NCI-H748 treated with DMSO at 0.1 percent for 48 hours (cell line): ENCODE measurements around the gene PAK5.
A peak's percentile ranks its signal among the peaks of the same experiment; 100 is the strongest.

Experiments
- DNase-seq: peaks from one replicate; lab custom pipeline; 2025; lab: John Stamatoyannopoulos, UW

PAK5 gene

DNA sequence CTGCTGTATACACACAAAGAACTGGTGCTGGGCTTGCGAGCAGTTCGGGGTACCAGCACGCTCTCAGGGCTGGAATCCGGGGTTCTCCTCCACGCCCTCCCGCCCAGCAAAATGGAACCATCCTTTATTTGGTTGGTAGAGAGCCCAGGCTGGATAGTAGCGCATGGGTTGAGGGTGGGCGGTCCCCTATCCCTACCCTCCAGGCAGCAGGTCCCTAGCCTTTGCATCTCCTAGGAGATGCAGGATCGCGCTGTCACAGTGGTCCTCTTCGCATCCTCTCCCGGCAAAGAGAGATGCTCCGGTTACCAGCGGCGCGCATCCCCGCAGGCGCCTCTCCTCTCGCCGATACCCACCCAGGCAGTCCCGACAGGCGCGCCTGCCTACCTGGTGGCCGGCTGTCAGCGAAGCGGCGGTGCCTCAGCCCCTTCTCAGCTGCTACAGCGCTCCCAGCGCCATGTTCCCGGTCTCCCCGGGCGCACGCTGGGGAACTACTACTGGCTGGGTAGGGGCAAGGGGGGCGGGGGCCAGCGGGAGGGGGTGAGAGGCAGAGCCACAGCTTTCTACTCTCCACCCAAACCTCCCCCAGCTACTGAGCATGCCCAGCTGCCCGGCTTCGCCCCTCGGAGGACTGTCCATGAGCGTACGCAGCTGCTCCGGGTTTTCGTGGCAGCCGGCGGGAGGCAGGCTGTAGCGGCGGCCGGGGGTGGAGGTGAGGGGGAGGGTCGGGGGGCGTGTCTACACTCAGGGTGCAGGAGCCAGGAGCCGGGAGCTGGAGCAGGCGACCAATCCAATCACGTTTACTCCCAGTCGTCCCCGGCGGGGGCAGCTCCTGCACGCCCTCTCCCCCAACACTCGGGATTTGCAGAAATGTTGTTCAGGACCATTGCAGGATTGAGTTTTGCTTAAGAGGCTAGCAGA is at the start of gene PAK5:
TSS of gene PAK5 (minus strand) at position 699 of the 918 bp plus-strand sequence. CDS start 194,748 bp downstream, outside the sequence.
- DNase-seq = peak; percentile 96

DNA sequence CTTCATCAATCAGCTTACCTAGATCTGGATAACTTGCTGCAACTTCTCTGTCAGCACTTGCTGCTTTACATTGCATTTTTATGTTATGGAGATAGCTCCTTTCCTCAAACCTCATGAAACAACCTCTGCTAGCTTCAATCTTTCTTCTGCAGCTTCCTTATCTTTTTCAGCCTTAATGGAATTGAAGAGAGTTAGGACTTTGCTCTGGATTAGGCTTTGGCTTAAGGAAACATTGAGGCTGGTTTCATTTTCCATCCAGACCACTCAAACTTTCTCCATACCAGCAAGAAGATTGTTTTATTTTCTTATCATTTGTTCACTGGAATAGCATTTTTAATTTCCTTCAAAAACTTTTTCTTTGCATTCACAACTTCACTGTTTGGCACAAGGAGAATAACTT is 48.8 kb upstream of the PAK5 start:
- DNase-seq = no peak

DNA sequence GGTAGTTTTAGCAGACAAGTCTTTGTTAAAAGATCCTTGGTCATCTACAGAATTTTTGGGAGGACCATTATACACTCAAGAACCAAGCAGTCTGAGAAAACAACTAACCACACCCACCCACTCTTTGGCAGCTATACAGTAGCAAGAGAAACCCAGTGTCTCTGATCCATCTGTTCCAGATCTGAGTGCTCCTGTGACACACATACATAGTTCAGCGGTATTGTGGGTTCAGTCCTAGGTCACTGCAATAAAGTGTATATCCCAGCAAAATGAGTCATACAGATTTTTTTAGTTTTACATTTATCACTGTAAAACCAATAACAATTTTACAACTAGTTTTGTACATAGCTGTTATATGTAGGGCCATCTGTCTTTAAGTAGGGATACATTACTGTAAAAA is 47.4 kb upstream of the PAK5 start:
- DNase-seq = no peak

DNA sequence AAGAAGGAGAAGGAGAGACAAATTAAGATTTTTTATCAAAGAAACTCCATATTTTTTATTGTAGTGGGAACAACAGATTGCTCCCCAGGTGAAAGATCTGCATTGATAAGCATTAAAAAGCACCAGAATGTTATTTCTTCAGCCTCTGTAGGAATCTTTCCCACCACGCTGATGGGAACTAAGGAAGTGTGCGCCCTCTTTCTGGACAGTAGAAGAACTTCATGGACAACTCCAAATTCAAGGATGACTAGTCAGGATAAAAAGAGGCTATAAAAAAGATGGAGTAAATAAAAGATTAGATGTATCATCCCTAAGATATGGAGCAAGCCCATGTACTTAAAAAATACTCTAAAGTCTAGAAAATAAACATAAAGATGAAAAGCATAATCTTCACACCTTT is 45.8 kb upstream of the PAK5 start:
- peak; percentile 33 for DNase-seq

DNA sequence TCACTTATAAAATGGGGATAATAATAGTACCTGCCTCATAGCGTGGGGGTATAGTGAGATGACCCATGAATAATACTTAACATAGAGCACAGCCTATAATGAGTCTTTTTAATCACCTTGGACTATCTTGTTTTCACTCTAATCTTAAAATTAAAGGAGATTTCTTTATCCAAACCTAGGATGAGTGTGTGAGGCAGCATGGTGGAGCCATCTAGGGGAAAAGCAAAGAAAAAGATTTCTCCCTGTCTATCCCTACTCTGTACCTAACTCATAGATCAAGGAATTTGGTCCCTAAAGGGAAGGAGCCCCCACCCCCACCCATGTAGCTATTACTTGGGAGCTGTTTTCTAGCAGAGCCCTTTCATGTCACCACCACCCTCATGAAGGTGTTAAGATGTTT is 45.2 kb upstream of the PAK5 start:
- peak; percentile 59 for DNase-seq

DNA sequence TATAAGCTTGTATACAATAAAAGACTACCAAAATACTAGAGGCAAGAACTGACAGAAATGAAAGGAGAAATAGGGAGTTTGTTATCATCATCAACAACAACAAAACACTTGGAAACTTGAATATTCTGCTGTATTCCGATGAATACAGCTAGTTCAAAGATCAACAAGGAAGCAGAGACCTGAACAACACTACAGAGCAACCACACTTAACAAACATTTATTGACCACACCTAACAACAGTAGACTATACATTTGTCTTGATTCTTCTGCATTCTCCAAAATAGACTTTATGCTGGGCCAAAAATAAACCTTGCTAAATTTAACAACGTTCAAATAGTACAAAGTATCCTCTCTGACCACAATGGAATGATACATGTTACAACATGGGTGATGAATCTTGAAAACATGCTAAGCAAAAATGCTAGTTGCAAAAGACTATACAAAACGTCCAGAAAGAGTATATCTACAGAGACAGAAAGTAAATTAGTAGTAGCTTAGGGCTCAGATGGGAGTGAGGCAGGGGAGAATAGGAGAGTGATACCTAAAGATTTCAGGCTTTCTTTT is 39.1 kb upstream of the PAK5 start:
- DNase-seq = no peak

DNA sequence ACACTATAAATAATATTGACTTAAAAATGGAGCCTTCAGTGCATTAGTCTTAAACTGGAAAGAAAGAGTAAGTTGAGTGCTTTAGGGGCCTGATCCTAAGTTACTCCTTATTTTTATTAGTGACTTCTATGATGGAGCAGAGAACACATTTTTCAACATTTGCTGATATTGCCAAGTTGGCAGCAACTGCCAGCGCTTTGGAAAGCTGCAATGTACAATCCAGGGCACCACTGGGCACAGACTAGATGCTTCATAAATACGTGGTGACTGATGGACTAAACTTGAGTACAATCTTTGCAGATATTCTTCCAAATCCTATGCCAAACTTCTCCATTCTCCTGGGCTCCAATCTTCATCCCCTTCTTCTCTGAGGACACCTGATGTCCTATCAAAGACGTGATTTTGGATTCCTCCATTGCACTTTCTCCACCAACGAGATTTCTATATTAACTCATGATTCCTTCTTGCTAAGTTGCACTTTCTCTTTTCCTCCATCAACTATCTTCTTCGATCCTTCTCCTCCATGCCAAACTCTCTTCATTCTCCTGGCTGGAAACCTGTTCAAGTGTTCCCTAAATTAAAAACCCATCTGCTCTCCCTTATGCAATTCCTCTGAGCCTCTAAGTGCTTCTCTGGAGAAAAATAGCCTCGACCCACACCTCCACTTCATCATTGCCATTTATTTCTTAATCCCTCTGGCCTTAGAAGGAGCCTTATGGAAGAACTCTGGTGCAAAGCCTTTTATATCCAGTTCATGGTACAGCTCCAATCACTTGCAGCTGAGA is 28.5 kb upstream of the PAK5 start:
- no peak for DNase-seq

DNA sequence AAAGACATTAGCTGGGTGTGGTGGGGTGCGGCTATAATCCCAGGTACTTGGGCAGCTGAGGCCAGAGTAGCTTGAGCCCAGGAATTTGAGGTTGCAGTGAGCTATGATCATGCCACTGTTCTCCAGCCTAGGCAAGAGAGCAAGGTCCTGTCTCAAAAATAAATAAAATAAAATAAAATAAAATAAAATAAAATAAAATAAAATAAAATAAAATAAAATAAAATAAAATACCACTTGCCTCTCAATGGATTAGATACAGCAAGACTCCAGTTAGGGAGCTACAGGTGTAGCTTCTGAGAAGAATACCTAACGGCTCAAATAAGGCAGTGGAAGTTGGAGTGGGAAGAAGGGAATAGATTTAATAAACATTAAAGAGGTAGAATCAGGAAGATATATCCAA is 13.7 kb upstream of the PAK5 start:
- no peak for DNase-seq

DNA sequence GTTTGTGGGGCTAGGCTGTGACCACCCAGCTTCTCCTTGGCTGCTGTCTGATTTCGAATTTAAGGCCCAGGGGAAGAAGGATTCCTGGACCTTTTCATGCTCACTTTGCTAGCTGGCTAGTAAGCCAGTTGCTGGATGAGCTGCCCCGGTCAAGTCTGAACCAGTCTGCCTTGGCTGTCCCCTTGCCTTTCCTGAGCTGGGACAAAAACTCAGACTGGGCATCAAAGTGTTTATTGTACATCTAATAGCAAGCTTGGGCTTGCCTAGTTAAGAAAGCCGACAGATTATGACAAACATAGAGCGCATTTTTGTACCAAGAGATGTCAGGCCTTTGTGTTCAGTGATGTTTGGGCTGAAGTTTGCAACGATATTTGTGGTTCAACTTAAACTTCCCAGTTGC is 750 bp upstream of the PAK5 start:
- no peak for DNase-seq

DNA sequence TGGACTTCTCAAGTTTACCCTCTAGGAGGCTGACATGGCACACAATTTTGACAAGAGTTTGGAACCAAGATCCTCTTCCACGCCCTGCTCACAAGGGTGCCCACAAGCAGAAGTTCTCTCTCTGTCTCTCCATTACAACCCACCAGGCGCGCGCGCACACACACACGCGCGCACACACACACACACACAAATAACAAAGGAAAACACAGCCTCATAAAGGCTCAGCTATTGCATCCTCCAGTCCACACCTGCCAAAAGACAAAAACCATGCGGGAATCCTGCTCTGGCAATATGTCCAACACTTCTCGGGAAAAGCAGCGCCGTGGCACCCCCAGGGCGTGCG is 870 bp downstream of the PAK5 start:
- DNase-seq = peak; percentile 90

DNA sequence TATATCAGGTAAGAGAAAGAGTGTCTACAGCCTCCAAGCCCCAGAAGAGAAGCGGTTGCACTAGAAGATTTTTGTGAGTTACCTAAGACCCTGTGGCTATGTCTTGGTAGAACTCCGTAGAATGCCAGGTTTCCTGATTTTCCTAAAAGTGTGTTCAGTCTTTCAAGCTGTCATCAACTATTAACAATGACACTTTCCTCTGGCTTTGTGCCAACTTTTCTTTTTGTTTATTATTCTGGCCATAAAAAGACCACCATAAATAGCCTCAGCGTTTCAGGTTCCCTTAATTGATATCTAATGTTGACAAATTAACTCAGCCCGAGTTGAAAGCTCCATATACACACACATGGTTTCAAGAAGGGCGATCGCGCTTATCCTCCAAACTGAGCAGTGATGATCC is 1.2 kb downstream of the PAK5 start:
- DNase-seq = peak; percentile 90

DNA sequence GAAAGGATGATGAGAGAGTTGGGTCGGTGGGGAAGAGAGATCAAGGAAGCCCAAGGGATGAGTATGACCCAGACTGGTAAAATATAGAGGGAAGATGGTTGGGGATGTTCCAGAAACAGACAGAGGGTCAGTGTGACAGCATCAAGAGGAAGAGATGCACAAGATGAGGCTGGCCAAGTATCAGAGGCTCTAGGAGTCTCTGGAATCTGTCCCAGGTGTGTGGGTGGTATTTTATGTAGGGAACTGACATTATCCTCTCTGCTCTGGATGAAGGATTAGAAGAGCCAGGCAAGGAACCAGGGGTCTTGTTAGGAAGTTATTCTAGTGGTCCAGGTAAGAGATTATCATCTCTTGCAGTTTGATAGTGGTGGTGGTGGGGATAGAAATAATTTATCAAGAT is 3.6 kb downstream of the PAK5 start:
- no peak for DNase-seq

DNA sequence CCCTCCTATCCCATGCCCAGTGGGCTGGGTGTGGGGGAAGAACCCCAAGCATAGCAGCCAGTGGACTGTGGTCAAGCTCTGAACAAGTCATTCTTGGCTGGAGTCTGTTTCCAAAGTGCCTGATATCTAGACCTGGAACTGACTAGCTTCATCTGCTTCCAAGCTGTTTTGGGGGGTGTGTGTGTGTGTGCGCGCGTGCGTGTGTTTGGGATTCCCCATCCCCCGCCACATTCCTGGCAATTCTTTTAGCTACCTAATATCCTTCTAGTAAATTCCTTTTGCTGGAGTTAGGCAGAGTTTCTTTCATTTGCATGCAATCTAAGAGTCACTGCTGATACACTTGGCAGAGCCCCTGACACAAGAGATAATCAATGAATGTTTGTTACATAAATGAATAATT is 7.8 kb downstream of the PAK5 start:
- no peak for DNase-seq

DNA sequence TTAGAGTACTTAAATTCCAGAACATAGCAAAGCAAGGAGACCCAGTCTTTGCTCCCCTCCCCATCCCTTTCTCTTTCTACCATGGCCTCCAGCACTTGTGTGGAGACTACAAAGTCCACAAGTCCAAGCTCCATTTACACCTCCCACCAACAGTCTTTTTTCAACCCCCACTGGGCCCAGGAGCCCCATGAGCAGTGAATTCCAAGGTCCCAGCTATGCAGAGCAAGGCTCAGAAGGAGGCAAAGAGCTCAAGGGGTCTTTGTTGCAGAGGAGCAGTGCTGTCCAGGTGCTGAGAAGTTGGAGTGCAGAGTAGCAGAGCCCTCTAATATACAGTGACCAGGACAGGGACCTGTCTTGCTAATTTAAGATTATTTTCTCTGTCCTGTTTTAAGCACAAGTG is 9.0 kb downstream of the PAK5 start:
- DNase-seq = no peak

DNA sequence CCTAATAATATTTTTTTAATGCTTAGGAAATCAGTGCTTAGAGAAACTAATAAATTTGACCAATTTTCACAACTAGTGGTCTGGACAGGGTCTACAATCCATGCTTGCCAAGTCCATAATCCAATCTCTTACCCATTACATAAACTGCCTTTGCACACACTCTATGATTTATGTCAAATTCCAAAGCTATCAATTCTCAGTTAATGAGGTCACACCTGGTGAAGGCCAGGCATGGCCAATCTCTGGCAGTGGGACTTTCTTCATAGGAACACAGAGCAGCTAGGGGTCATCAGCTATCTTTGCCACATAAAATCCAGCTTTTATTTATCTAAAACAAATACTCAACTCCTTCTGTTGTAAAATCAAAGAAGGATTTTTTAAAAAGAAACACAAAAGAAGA is 21.2 kb downstream of the PAK5 start:
- DNase-seq = no peak

DNA sequence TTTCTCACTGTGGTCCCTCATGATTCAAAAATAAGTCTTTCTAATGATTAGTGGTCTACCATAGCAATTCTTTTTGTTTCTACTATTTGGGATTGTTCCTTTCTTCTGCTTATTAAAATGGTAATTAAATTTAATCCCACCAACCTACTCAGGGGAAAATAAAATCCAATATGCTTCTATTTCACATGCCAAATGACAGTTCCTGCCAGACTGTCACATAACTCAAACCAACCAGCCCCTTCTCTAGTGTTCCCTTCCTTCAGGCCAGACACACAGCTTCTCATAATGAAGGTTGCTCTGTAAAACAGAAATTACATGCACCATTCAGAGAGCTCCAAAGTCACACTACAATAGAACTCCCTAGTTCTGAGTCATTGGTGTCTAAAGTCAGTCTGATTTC is 23.2 kb downstream of the PAK5 start:
- DNase-seq = no peak

DNA sequence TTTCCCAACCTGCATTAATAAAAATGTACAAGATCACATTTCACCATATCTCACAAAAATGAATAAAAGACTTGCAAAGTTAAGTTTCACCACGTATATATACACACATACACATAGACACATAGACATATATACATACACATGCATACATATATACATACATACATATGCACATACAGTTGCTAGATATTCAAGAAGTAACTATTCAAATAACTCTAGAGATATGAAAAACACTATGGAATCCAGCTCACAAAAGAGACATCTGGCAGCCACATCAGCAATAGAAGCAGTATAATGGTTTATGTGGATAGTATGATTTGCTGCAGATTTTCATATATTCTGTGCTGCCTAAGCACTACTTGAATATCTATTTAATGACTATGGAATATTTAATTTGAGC is 28.1 kb downstream of the PAK5 start:
- DNase-seq = no peak

DNA sequence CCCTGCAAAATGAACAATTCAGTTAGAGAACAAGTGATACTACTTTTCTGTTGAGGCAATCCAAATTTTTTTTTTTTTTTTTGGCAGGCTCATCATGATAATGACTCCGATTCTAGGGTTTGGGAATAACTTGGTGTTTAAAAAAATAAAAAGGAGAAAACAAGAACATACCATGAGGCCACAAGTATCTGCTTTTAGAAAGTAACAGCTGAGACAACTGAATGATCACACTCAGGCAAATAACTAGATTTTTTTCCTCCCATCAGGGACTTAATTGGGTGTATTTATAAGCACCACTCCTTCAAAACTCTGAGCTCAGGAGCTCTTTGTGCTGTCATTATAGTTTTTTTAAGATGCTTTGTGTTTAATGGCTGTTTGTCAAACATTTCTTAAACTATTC is 29.6 kb downstream of the PAK5 start:
- no peak for DNase-seq

DNA sequence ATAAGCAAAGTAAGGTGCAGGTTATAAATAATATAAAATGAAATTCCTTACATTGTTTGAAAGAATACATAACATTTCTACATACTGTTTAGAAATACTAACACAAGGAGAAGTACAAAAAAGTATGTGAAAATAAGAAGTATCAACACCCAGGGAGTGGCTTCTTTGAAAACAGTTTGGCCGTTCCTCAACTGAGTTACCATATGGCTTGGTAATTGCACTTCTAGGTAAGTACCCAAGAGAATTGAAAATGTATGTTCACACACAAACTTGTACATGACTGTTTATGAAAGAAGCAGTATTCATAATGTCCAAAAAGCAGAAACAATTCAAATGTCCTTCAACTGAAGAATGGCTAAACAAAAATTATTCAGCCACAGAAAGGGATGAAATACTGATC is 30.7 kb downstream of the PAK5 start:
- DNase-seq = no peak

DNA sequence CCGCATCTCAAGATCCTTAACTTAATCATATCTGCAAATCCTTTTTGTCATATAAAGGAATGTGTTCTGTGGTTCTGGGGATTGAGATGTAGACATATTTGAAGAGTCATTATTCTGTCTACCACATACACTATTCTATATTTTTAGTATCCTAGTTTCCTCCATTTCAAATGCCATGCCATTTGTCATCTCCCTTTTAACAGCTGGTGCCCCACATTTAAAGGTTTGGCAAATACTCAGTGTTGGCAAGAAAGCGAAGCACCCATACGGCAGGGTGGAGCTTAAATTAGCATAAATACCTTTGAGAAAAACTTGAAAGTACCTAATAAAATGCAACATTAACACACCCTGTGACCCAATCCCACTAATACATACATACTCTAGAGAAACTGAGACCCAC is 31.7 kb downstream of the PAK5 start:
- no peak for DNase-seq

DNA sequence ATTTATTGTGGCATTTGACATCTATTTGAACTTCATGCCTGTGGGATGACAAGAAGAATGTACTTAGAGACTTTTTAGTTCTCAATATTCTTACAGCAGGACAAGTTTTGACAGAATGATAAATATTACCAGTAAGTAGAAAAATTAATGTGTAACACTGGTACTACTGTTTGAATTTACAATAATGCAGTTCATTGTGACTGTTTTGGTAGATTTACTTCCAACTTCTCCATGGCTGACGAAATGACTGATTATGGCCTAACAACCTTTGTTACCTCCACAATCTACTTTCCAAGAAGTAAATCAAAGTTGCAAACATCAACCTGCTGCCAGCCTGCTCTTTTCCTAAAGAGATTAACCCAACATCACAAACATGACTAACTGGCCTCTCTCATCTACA is 38.5 kb downstream of the PAK5 start:
- DNase-seq = no peak

DNA sequence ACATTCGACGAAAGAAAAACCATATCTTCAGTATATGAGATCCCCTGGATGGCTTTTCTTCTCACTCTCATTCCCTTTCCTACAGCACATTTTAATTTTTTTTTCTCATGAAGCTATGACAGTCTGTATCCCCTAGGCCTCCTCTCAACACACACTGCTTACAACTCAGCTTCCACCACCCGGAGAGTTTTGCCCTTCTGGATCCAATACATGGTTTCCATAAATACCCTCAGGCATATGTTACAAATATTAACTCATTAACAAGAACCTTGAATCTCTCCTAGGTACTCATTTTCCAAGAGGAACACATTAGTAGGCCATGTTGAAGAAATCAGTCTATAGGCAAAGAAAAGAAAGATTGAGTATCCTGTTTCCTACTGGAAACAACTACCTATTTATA is 44.0 kb downstream of the PAK5 start:
- DNase-seq = no peak

DNA sequence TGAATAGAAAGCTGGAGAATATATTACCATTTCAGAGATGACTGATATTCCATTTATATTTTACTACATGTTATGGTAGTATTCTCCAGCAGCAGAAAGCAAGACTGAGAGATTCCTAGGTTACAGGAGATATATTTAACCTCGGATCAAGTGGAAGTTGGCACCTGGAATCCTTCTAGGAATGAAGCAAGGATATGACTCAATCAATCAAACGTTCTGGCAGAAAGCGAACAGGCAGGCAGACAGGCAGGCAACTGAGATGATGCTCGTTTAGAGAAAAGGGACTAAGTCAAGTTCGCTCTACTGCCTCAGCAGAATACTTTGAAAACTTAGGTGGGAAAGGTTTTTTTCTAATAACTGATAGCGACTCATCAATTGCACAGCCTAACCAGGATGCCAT is 46.2 kb downstream of the PAK5 start:
- no peak for DNase-seq
